Osteocyte (in vitro differentiated cells): Measurements from ENCODE around the gene SAP30BP. TPM values are rescaled to one million over a fixed set of nuclear protein-coding genes. Genes with fewer than 3 reads are reported as not detected.

Source experiments
- DNase-seq: peaks from one replicate; pipeline ENCODE4 v3.0.0; 2021; ENCODE audit warnings: mixed read lengths; ENCODE audit not compliant: unreplicated experiment; ENCODE audit errors: extremely low spot score
- H3K27ac Mint-ChIP-seq: one replicate; pipeline ENCODE4 v1.8.0; 2021; ENCODE audit warnings: mild to moderate bottlenecking, mixed read lengths; ENCODE audit not compliant: unreplicated experiment
- H3K27me3 Mint-ChIP-seq: one replicate; pipeline ENCODE4 v1.8.0; 2021; ENCODE audit warnings: mixed read lengths; ENCODE audit not compliant: unreplicated experiment
- H3K36me3 Mint-ChIP-seq: one replicate; pipeline ENCODE4 v1.8.0; 2021; ENCODE audit warnings: mixed read lengths; ENCODE audit not compliant: unreplicated experiment
- H3K4me1 Mint-ChIP-seq: one replicate; pipeline ENCODE4 v1.8.0; 2021; ENCODE audit warnings: mixed read lengths; ENCODE audit not compliant: unreplicated experiment
- H3K4me3 Mint-ChIP-seq: one replicate; pipeline ENCODE4 v1.8.0; 2021; ENCODE audit warnings: mild to moderate bottlenecking, moderate library complexity, mixed read lengths; ENCODE audit not compliant: unreplicated experiment
- H3K9me3 Mint-ChIP-seq: one replicate; pipeline ENCODE4 v1.8.0; 2021; ENCODE audit warnings: mixed read lengths; ENCODE audit not compliant: unreplicated experiment
- CTCF ChIP-seq: fragments of 200-600 bp; sonication (generic); IDR thresholded peaks from 2 replicates; pipeline ENCODE4 v1.5.0; 2021; ENCODE audit warnings: antibody characterized with exemption, mild to moderate bottlenecking, moderate library complexity
- total RNA-seq: library from RNA; stranded (reverse); gene quantifications from 2 replicates; pipeline ENCODE4 v1.2.1, GENCODE V29; 2021

The SAP30BP gene
- total RNA-seq, 1 donor from 2014 or later = 103 TPM

- H3K4me3 Mint-ChIP-seq = no peak overlapping the region
These were observed 14.2 kb downstream of the SAP30BP start for GRCh38 chr17:75681289-75681688.

GRCh38 chr17:75683583-75683982 is 16.4 kb downstream of the SAP30BP start:
- no peak overlapping the region for H3K4me3 Mint-ChIP-seq
- no peaks in the 10 kb centered on the region for H3K27me3 Mint-ChIP-seq
- DNase-seq = no peak
- TF ChIP-seq CTCF = no peak
- peaks cover 82% of the 10 kb centered on the region for H3K4me1 Mint-ChIP-seq
- no peaks in the 10 kb centered on the region for H3K9me3 Mint-ChIP-seq
- peaks cover 6% of the 10 kb centered on the region for H3K36me3 Mint-ChIP-seq
- peak overlapping the region; percentile 95 for H3K27ac Mint-ChIP-seq

More at GRCh38 chr17:75681289-75681688, 14.2 kb downstream of the SAP30BP start:
- no peaks in the 10 kb centered on the region for H3K9me3 Mint-ChIP-seq
- H3K27ac Mint-ChIP-seq = peak overlapping the region; percentile 94
- H3K4me1 Mint-ChIP-seq = peaks cover 78% of the 10 kb centered on the region
- H3K27me3 Mint-ChIP-seq = no peaks in the 10 kb centered on the region
- H3K36me3 Mint-ChIP-seq = peaks cover 6% of the 10 kb centered on the region
- TF ChIP-seq CTCF = no peak
- no peak for DNase-seq

GRCh38 chr17:75684249-75684648 is 17.1 kb downstream of the SAP30BP start:
- DNase-seq = no peak
- Mint-ChIP-seq H3K4me3 (no peak overlapping the region), H3K27ac (peak overlapping the region; percentile 95), H3K36me3 (peaks cover 4% of the 10 kb centered on the region), H3K9me3 (no peaks in the 10 kb centered on the region), H3K4me1 (peaks cover 82% of the 10 kb centered on the region), H3K27me3 (no peaks in the 10 kb centered on the region)
- TF ChIP-seq CTCF = no peak

GRCh38 chr17:75684924-75685323 is 17.8 kb downstream of the SAP30BP start:
- Mint-ChIP-seq H3K4me3 (peak overlapping the region; percentile 22), H3K9me3 (no peaks in the 10 kb centered on the region), H3K27ac (peak overlapping the region; percentile 95), H3K4me1 (peaks cover 81% of the 10 kb centered on the region), H3K27me3 (no peaks in the 10 kb centered on the region), H3K36me3 (peaks cover 3% of the 10 kb centered on the region)
- DNase-seq = no peak
- TF ChIP-seq CTCF = no peak

GRCh38 chr17:75685499-75685898 is 18.4 kb downstream of the SAP30BP start:
- DNase-seq = no peak
- peaks cover 78% of the 10 kb centered on the region for H3K4me1 Mint-ChIP-seq
- H3K36me3 Mint-ChIP-seq = peaks cover 3% of the 10 kb centered on the region
- no peaks in the 10 kb centered on the region for H3K9me3 Mint-ChIP-seq
- H3K4me3 Mint-ChIP-seq = peak overlapping the region; percentile 22
- TF ChIP-seq CTCF = no peak
- no peaks in the 10 kb centered on the region for H3K27me3 Mint-ChIP-seq
- H3K27ac Mint-ChIP-seq = peak overlapping the region; percentile 95
